Activated T-cell treated with anti-CD3 and anti-CD28 coated beads, Interleukin-2, amount 50 U/mL, for 48 hours (primary cell): ENCODE measurements around the gene IGFL4.

Experiments used
- DNase-seq, 2 experiments: peaks; one replicate each; pipeline ENCODE4 v3.0.0-alpha.2; 2020

Gene IGFL4

DNA sequence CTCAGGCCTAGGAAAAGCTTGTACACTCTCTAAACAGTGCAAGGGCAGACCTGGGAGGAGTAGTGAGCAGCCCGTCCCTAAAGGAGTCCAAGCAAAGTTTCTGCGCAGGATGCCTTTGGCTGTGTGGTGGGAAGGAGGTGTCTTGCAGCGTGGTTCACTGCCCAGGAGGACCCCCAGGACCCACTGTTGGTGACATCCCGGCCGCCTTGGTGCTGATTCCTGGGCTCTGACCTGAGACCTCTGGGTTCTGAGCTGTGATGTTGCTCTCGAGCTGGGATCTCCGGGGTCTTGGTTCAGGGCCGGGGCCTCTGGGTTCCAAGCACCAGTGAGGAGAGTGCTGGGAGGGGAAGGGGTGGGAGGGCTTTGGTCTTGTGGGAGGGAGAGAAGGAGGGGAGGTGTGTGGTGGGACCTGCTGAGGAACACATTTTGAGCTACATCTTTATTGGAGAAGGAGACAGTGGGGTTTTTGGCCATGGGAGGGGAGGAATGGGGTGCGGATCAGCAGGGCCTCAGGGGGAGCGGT is 22.0 kb downstream of the IGFL4 start:
- DNase-seq = no peak

DNA sequence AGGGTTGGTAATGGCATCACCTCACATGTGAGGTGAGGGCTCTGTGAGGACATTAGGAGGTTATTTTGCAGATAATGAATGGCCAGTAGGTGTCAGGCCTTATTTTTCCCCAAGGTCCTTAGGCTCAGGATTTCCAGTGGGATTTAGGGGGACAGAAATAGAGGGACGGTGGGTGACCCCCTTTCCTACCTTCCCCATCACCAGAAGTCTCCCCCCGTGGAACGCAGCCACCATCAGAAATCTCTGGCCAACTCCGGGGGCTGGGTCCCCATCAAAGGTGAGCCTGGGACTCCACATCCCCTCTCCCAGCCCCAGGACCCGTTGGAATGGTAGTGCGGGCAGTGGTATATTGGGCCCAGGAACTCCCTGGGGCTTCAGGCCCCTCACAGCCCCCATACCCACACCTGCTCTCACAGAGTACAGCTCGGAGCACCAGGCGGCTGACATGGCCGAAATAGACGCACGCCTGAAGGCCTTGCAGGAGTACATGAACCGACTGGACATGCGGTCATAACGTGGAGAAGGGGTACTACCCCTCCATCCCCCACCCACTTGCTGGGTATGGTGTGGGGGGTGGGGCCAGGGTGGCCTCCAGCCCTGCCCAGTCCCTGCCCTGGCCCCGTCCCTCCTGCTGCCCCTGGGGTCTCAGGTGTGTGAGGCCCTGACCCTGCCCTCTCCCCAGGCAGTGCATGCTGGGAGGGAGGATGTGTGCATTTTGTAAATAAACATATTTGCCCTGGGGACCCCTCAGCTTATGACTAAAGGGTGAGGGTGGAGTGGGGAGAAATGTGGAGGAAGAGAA is 22.7 kb downstream of the IGFL4 start:
- DNase-seq = no peak

DNA sequence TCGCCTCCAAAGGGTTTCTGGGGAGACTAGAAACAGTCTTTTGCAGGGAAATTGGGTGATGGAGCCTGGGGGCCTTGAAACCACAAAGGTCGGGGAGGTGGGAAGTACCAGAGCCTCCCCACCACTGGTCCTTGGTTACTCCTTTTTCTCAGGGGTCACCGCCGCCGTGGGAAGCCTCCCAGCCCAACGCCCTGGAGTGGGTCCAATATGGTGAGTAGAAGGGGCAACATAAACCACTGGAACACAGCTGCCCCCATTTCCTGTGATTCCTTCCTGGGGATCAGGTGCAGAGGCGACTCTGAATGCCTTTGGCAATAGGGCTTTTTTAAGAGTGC is 23.7 kb downstream of the IGFL4 start:
- no peak for DNase-seq

- peak; percentile 84 to 90 for DNase-seq
Observed at GRCh38 chr19:46016426-46017094, 24.2 kb downstream of the IGFL4 start.

DNA sequence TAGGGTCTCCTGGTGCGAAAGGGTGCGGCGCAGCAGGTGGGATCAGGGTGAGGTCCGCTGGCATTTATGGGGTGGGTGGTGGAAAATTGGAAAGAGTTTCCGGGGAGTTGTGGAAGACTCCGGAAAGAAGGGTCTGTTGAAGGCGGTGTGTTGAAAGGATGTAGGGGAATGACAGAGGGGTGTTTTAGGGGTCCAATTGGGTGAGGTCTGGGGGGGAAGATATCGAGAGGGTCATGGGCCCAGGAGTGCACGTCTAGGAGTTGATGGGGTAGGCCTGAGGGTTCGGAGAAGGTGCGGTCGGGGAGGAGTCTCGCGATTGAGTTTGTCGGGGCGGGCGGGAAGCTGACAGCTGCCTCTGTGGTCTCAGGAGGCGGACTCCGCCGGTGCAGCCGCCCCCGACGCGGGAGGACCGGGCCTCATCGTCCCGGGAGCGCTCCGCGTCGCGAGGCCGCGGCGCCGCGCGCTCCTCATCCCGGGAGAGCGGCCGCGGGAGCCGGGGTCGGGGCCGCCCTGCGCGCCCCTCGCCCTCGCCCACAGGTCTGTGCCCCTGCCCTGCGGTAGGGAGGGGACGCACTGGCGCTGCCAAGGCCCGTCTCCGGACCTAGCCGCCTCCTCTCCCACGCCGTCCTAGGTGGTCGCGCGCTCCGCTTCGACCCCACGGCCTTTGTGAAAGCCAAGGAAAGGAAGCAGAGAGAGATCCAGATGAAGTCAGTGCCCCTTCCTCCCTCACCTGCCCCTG is 24.9 kb downstream of the IGFL4 start:
- DNase-seq = peak; percentile 56 to 63

GRCh38 chr19:46014941-46015686 is 25.7 kb downstream of the IGFL4 start:
- DNase-seq = peak; percentile 75 to 80

- DNase-seq = no peak
Observed at GRCh38 chr19:46014534-46014933, 26.3 kb downstream of the IGFL4 start.

GRCh38 chr19:46009530-46010510 is 31.0 kb downstream of the IGFL4 start:
- peak; percentile 80 for DNase-seq

DNA sequence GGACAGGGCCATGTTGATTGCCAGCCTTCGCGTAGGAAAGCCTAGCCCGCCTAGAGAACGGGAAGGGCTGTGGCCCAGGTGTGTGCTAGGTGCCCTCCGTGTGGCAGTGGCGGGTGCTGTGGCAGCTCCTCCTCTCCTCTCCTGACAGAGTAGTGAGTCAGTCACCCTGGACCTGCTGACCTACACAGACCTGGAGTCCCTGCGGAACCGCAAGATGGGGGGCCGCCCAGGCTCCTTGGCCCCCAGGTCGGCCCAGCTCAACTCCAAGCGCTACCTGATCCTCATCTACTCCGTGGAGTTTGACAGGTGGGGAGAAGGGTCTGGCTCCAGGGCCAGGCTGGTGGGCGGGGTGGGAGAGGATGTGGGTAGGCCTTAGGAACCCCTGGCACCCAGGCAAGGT is 34.4 kb downstream of the IGFL4 start:
- DNase-seq = no peak

DNA sequence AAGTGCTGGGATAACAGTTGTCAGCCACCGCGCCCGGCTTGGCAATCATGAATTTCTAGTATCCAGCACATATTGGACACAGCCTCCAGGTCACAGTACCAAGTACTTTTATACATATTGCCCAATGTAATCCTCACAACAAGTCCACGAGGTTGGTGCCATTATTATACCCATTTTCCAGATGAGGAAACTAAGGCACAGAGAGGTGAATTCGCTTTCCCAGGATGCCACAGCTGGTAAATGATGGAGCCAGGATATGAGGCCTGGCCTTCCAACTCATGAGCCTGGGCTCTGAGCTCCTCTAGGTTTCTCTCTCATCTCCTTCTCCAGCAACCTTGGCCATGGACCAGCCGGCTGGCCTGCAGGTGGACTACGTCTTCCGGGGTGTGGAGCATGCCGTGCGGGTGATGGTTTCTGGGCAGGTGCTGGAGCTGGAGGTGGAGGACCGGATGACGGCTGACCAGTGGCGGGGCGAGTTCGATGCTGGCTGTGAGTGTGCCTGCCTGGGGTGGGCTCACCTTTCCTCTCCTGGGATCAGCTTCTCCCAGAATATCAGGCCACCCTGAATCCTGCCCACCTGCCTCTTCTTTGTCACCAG is 38.0 kb downstream of the IGFL4 start:
- no peak for DNase-seq

GRCh38 chr19:46000491-46001246 is 40.1 kb downstream of the IGFL4 start:
- peak; percentile 66 to 75 for DNase-seq

DNA sequence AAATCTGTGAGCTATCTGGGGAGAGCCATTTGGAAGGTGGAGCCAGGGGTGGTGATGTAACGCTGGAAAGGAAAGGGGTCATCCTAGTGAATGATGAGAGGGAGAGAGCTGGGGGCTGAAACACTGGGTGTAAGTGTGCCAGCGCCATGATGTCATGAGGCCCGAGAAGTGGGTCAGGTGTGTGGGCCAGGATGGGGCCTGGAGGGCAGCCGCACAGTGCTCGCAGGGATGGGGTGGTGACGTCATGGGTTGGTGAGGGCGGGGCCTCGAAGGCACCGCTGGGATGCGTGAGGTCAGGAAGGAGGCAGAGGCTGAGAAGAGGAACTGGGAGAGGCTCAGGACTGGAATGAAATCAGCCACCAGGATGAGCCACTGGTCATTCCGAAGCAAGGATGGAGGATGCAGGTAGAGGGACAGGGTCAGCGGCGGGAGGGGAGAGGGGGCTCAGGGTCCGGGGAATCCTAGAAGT is 41.1 kb downstream of the IGFL4 start:
- DNase-seq = peak in 1 of 2 experiments; percentile 35

DNA sequence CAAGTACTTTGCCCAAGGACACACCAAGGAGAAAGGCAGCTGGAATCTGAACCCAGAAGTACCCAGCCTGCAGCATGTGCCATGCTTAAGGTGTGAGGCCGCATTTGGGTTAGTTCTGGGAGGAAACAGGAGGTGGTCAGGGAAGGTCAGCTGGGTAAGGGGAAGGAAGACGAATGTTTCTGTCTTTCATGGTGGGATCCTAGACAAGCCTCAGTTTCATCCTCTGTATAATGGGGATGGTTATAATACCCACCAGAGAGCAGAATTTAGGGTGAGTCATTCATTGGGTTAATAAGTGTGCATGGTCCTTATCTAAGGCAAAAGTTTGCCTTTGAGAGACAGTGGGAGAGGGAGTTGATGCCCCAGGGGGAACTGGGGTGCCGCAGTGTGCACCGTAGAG is 42.0 kb downstream of the IGFL4 start:
- no peak for DNase-seq

DNA sequence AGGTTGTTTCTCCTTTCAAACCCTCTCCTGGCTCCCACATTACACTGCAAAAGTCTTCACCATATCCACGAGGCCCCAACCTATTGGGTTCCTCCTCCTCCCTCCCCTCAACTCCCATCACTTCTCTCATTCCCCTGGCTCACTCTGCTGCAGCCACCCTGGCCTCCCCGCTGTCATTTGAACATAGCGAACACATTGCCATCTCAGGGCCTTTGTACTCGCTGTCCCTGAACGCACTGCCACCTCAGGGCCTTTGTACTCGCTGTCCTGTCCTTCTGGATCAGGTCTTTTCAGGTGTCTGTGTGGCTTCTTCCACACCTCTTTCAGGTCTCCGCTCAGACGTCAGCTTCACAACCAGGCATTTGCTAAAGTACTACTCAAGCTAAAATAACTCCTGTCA is 43.9 kb downstream of the IGFL4 start:
- no peak for DNase-seq

DNA sequence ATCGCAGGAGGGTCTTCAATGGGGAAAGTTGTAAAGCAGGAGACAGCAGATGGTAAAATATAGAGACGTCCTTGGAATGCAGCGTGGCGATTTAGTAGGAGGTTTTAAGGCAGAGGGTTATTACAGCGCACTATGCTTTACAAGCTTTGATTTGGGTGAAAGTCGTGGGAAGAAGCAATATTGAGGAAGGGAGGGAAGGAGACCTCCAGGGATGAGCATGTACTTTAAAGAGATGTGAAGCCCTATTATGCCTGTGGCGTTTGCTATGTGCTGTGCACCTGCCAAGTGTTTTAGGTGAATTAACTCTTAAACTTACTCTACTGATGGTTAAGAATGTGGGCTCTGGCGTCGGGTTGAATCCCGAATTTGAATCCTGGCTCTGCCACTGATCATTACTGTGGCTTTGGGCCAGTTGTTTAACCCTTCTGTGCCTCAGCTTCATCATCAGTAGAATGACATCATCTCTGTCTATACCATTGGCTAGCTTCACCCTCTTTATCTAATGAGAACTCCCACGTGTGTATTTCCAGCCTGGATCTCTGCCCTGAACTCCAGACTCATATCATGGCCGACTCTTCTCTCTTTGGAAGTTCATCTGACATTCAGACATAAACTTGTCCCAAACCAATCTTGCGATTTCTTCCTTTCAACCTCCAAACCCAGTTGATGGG is 45.0 kb downstream of the IGFL4 start:
- no peak for DNase-seq

- peak; percentile 98 for DNase-seq
Observed at GRCh38 chr19:45994998-45995714, 45.6 kb downstream of the IGFL4 start, which contains the start of gene CCDC61. CCDC61 (plus strand) TSS chr19:45995467; CDS start chr19:46003019, 7,552 bp downstream.

DNA sequence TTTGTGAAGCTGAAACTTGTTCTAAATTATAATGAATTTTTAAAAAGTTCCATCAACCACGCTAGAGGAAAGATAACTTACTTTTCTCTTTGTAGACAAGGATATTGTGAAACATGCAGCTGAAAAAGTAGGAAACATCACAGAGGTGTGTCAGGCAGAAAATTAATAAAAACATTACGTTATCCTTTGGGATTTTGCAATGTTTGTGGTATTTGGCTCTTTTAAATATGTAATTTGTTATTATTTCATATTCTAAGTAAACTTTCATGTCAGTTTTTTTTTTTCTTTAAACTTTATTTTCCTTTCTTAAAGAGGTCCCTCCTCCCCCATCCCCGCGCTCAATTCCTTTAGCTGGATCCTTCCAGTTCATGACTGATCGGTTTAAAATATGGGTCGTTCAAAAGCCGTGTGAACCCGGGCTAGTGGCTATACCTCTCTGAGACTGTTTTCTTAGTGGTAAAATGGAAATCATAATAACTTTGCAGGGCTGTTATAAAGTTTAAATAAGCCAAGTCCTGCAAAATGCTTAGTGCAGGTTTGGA is 46.3 kb downstream of the IGFL4 start:
- no peak for DNase-seq

DNA sequence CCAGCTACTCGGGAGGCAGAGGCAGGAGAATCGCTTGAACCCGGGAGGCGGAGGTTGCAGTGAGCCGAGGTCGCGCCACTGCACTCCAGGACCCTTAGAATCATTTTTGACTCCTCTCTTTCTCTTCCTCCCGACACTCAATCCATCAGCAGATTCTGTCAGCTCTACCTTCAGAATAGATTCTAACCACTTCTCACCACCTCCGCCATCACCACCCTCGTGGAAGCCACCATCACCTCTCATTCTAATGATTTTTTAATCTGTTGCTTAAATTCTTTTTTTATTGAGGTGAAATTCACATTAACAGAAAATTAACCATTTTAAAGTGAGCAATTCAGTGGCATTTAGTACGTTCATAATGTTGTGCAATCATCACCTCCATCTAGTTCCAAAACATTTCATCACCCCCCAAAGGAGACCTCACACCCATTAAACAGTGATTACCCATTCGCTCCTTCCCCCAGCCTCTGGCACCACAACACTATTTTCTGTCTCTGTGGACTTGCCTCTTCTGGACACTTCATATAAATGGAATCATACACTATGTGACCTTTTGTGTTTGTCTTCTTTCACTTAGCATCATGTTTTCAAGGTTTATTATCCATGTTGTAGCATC is 50.6 kb downstream of the IGFL4 start:
- no peak for DNase-seq
